ENCODE measurements around the gene ARMC10.

GRCh38 chr7:103123529-103123928, 48.6 kb downstream of the ARMC10 start:
- TF ChIP-seq, protein P1, sequence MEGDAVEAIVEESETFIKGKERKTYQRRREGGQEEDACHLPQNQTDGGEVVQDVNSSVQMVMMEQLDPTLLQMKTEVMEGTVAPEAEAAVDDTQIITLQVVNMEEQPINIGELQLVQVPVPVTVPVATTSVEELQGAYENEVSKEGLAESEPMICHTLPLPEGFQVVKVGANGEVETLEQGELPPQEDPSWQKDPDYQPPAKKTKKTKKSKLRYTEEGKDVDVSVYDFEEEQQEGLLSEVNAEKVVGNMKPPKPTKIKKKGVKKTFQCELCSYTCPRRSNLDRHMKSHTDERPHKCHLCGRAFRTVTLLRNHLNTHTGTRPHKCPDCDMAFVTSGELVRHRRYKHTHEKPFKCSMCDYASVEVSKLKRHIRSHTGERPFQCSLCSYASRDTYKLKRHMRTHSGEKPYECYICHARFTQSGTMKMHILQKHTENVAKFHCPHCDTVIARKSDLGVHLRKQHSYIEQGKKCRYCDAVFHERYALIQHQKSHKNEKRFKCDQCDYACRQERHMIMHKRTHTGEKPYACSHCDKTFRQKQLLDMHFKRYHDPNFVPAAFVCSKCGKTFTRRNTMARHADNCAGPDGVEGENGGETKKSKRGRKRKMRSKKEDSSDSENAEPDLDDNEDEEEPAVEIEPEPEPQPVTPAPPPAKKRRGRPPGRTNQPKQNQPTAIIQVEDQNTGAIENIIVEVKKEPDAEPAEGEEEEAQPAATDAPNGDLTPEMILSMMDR (IDR thresholded peaks at IDR 0.05) = no peak
- no peak for TF ChIP-seq POLR2A (IDR thresholded peaks at IDR 0.05)

Data from lower leg skin (tissue), 3 donors.